SK-N-SH treated with all-trans-retinoic acid at 6 μM for 48 hours (cell line): ENCODE measurements around the gene CD151.

Source experiments
- ATAC-seq: fragments of 200-7000 bp; cut with Tn5 transposase; 3 replicates; pipeline ENCODE4 v1.9.1; 2020; ENCODE audit warnings: mild to moderate bottlenecking, moderate library complexity
- ARNTL ChIP-seq: fragments of 450-650 bp; formaldehyde crosslinking; IDR thresholded peaks from 2 replicates; pipeline ENCODE4 v1.5.0; 2020; ENCODE audit warnings: low read depth, mild to moderate bottlenecking, moderate library complexity, borderline replicate concordance
- BACH2 ChIP-seq: fragments of 250-450 bp; sonication (Bioruptor Pico); IDR thresholded peaks from 2 replicates; pipeline ENCODE4 v1.9.0; 2021; ENCODE audit warnings: mild to moderate bottlenecking, borderline replicate concordance
- CREB5 ChIP-seq: fragments of 250-450 bp; sonication (Bioruptor Pico); IDR thresholded peaks from 2 replicates; pipeline ENCODE4 v1.5.1; 2020; ENCODE audit warnings: low read depth, mild to moderate bottlenecking, moderate library complexity
- CSRNP3 ChIP-seq: fragments of 250-450 bp; sonication (Bioruptor Pico); IDR thresholded peaks from 2 replicates; pipeline ENCODE4 v1.5.1; 2021; ENCODE audit warnings: mild to moderate bottlenecking, moderate library complexity
- ESRRG ChIP-seq: fragments of 250-450 bp; sonication (Bioruptor Pico); IDR thresholded peaks from 2 replicates; pipeline ENCODE4 v1.6.1; 2021; ENCODE audit warnings: mild to moderate bottlenecking
- GLIS3 ChIP-seq: fragments of 250-450 bp; sonication (Bioruptor Pico); IDR thresholded peaks from 2 replicates; pipeline ENCODE4 v1.5.0; 2020; ENCODE audit warnings: mild to moderate bottlenecking, moderate library complexity
- ISL1 ChIP-seq: fragments of 250-450 bp; sonication (Bioruptor Pico); IDR thresholded peaks from 2 replicates; pipeline ENCODE4 v2.1.2; 2022; ENCODE audit warnings: mild to moderate bottlenecking, moderate library complexity
- OSR1 ChIP-seq: fragments of 250-450 bp; sonication (Bioruptor Pico); IDR thresholded peaks from 2 replicates; pipeline ENCODE4 v1.8.0; 2022; ENCODE audit warnings: moderate library complexity, mild to moderate bottlenecking, inconsistent platforms
- PATZ1 ChIP-seq: fragments of 250-450 bp; sonication (Bioruptor Pico); IDR thresholded peaks from 2 replicates; pipeline ENCODE4 v1.8.0; 2020; ENCODE audit warnings: mild to moderate bottlenecking, moderate library complexity, borderline replicate concordance
- POU6F1 ChIP-seq: fragments of 250-450 bp; sonication (Bioruptor Pico); IDR thresholded peaks from 2 replicates; pipeline ENCODE4 v1.8.0; 2021; ENCODE audit warnings: low read depth, mild to moderate bottlenecking, moderate library complexity, borderline replicate concordance
- PPARA ChIP-seq: fragments of 250-450 bp; sonication (Bioruptor Pico); IDR thresholded peaks from 2 replicates; pipeline ENCODE4 v1.5.0; 2020; ENCODE audit warnings: mild to moderate bottlenecking, borderline replicate concordance
- SNAI2 ChIP-seq: fragments of 250-450 bp; sonication (Bioruptor Pico); IDR thresholded peaks from 2 replicates; pipeline ENCODE4 v1.5.0; 2020; ENCODE audit warnings: mild to moderate bottlenecking, moderate library complexity
- TCF4 ChIP-seq: fragments of 250-450 bp; sonication (Bioruptor Pico); IDR thresholded peaks from 2 replicates; pipeline ENCODE4 v1.8.0; 2021; ENCODE audit warnings: mild to moderate bottlenecking, moderate library complexity, borderline replicate concordance
- TOX ChIP-seq: fragments of 250-450 bp; sonication (Bioruptor Pico); IDR thresholded peaks from 2 replicates; pipeline ENCODE4 v1.8.0; 2021; ENCODE audit warnings: mild to moderate bottlenecking, moderate library complexity, borderline replicate concordance
- TSHZ2 ChIP-seq: fragments of 250-450 bp; sonication (Bioruptor Pico); IDR thresholded peaks from 2 replicates; pipeline ENCODE4 v1.5.0; 2020; ENCODE audit warnings: mild to moderate bottlenecking, moderate library complexity
- ZFP3 ChIP-seq: fragments of 250-450 bp; sonication (Bioruptor Pico); IDR thresholded peaks from 2 replicates; pipeline ENCODE4 v1.5.0; 2020; ENCODE audit warnings: mild to moderate bottlenecking, moderate library complexity
- ZFP30 ChIP-seq: fragments of 450-650 bp; formaldehyde crosslinking; IDR thresholded peaks from 2 replicates; pipeline ENCODE4 v1.5.0; 2022; ENCODE audit warnings: mild to moderate bottlenecking, moderate library complexity
- ZNF565 ChIP-seq: fragments of 450-650 bp; formaldehyde crosslinking; conservative IDR thresholded peaks from 2 replicates; pipeline ENCODE4 v1.5.0; 2020; ENCODE audit warnings: low read depth, mild to moderate bottlenecking, moderate library complexity

The CD151 gene

GRCh38 chr11:791658-792534 lies 40.9 kb upstream of the CD151 start:
- no peak for ATAC-seq
- TF ChIP-seq ZFP3 (CRISPR knock-in tag) (no peak), ARNTL (CRISPR knock-in tag) (no peak), ESRRG (CRISPR knock-in tag) (no peak)

- TF ChIP-seq GLIS3 (CRISPR knock-in tag) (no peak), BACH2 (CRISPR knock-in tag) (no peak), ZFP30 (CRISPR knock-in tag) (no peak), SNAI2 (CRISPR knock-in tag) (no peak), TCF4 (CRISPR knock-in tag) (no peak), POU6F1 (CRISPR knock-in tag) (no peak), PATZ1 (no peak), ZFP3 (CRISPR knock-in tag) (no peak), ESRRG (CRISPR knock-in tag) (no peak), CREB5 (no peak)
- no peak for ATAC-seq
Observed at GRCh38 chr11:792535-792821, 40.3 kb upstream of the CD151 start.

- TF ChIP-seq ISL1 (CRISPR knock-in tag) (no peak), CREB5 (no peak), OSR1 (CRISPR knock-in tag) (no peak), TSHZ2 (CRISPR knock-in tag) (no peak), TCF4 (CRISPR knock-in tag) (no peak), ESRRG (CRISPR knock-in tag) (no peak), BACH2 (CRISPR knock-in tag) (no peak), SNAI2 (CRISPR knock-in tag) (no peak), TOX (no peak), ZNF565 (no peak), PATZ1 (no peak), CSRNP3 (CRISPR knock-in tag) (no peak), GLIS3 (CRISPR knock-in tag) (no peak), PPARA (no peak), POU6F1 (CRISPR knock-in tag) (no peak), ARNTL (CRISPR knock-in tag) (no peak)
- ATAC-seq: no peak
Observed at GRCh38 chr11:792873-793272, 39.9 kb upstream of the CD151 start.
